Nucleus accumbens (tissue), 56 donors: ENCODE data around the gene CELF2.

Experiments
- DNase-seq, 56 donors: peaks; one replicate each; lab custom pipeline; 2025; lab: John Stamatoyannopoulos, UW

Gene CELF2

GRCh38 chr10:11020548-11020942 is 2.9 kb downstream of the CELF2 start:
- DNase-seq: no peak

- no peak for DNase-seq
Observed at GRCh38 chr10:11022213-11022612, 4.5 kb downstream of the CELF2 start.

GRCh38 chr10:11023009-11023953 is 5.6 kb downstream of the CELF2 start:
- DNase-seq: no peak

GRCh38 chr10:11024596-11024995 is 6.9 kb downstream of the CELF2 start:
- DNase-seq: no peak

- no peak for DNase-seq
Observed at GRCh38 chr10:11025978-11026377, 8.3 kb downstream of the CELF2 start.

GRCh38 chr10:11026773-11027172 is 9.1 kb downstream of the CELF2 start:
- no peak for DNase-seq

- DNase-seq: no peak
Observed at GRCh38 chr10:11034762-11035161, 17.1 kb downstream of the CELF2 start.

- no peak for DNase-seq
Observed at GRCh38 chr10:11035301-11035991, 17.8 kb downstream of the CELF2 start.

- peak in 3 of 56 donors; percentile 20 to 49 (median 26) for DNase-seq
Observed at GRCh38 chr10:11036424-11037011, 18.8 kb downstream of the CELF2 start.

- DNase-seq: no peak
Observed at GRCh38 chr10:11037991-11038390, 20.3 kb downstream of the CELF2 start.

- DNase-seq: no peak
Observed at GRCh38 chr10:11042357-11042756, 24.7 kb downstream of the CELF2 start.

- DNase-seq: no peak
Observed at GRCh38 chr10:11043039-11043438, 25.4 kb downstream of the CELF2 start.

GRCh38 chr10:11043446-11044127 is 25.9 kb downstream of the CELF2 start:
- DNase-seq: peak in 2 of 56 donors; percentile 17 to 25

- DNase-seq: no peak
Observed at GRCh38 chr10:11045487-11045886, 27.8 kb downstream of the CELF2 start.

- DNase-seq: peak in 5 of 56 donors; percentile 36 to 42 (median 38)
Observed at GRCh38 chr10:11045995-11046775, 28.5 kb downstream of the CELF2 start.

GRCh38 chr10:11046776-11047160 is 29.1 kb downstream of the CELF2 start:
- DNase-seq: no peak

GRCh38 chr10:11048707-11049278 is 31.1 kb downstream of the CELF2 start:
- DNase-seq: no peak

GRCh38 chr10:11049806-11050205 is 32.1 kb downstream of the CELF2 start:
- DNase-seq: no peak
